ENCODE results near the gene SYT1.

DNA sequence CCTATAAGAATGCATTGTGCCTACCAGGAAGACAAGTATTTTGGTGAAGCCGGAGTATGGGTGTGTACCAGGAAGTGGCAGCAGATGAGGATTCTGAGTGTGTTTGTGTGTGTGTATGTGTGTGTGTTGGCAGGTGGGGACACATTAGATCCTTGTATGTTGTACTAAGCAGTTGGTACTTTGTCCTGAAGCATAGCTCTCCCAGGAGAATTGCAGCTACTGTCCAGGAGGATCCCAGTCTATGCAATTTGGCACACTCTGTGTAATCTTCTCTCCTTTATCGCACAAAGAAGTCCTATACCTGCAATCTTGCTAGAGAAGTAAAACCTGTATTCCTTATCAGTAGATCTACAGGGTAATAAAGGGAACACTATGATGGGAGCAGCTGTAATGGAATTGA, 549.7 kb downstream of the SYT1 start:
- TF ChIP-seq POLR2AphosphoS5 (IDR thresholded peaks at IDR 0.05) (no peak), POLR2A (IDR thresholded peaks at IDR 0.05) (no peak)
- TF ChIP-seq, protein P1, sequence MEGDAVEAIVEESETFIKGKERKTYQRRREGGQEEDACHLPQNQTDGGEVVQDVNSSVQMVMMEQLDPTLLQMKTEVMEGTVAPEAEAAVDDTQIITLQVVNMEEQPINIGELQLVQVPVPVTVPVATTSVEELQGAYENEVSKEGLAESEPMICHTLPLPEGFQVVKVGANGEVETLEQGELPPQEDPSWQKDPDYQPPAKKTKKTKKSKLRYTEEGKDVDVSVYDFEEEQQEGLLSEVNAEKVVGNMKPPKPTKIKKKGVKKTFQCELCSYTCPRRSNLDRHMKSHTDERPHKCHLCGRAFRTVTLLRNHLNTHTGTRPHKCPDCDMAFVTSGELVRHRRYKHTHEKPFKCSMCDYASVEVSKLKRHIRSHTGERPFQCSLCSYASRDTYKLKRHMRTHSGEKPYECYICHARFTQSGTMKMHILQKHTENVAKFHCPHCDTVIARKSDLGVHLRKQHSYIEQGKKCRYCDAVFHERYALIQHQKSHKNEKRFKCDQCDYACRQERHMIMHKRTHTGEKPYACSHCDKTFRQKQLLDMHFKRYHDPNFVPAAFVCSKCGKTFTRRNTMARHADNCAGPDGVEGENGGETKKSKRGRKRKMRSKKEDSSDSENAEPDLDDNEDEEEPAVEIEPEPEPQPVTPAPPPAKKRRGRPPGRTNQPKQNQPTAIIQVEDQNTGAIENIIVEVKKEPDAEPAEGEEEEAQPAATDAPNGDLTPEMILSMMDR (IDR thresholded peaks at IDR 0.05): no peak

Data from upper lobe of left lung (tissue), 4 donors.